Inferior parietal cortex (tissue), 1 donor: ENCODE data around the gene SOHLH1.

Experiments
- DNase-seq: peaks from one replicate; pipeline ENCODE4 v3.0.0-alpha.2; 2016; ENCODE audit errors: extremely low spot score

SOHLH1 gene

GRCh38 chr9:135699440-135699839, at the start of gene SOHLH1:
SOHLH1 (minus strand) TSS chr9:135699481; CDS start chr9:135699467, 14 bp downstream.
- no peak for DNase-seq

- DNase-seq: no peak
Observed at GRCh38 chr9:135748676-135749075, 49.4 kb upstream of the SOHLH1 start.

- no peak for DNase-seq
Observed at GRCh38 chr9:135747311-135747710, 48.0 kb upstream of the SOHLH1 start.

GRCh38 chr9:135746565-135746964, 47.3 kb upstream of the SOHLH1 start:
- DNase-seq: no peak

- DNase-seq: no peak
Observed at GRCh38 chr9:135745686-135746324, 46.5 kb upstream of the SOHLH1 start.

GRCh38 chr9:135745189-135745588, 45.9 kb upstream of the SOHLH1 start:
- no peak for DNase-seq

GRCh38 chr9:135744333-135745070, 45.2 kb upstream of the SOHLH1 start:
- no peak for DNase-seq

- no peak for DNase-seq
Observed at GRCh38 chr9:135743546-135744332, 44.5 kb upstream of the SOHLH1 start.

- DNase-seq: no peak
Observed at GRCh38 chr9:135743021-135743420, 43.7 kb upstream of the SOHLH1 start.

- no peak for DNase-seq
Observed at GRCh38 chr9:135741276-135742219, 42.3 kb upstream of the SOHLH1 start.

- no peak for DNase-seq
Observed at GRCh38 chr9:135739271-135740220, 40.3 kb upstream of the SOHLH1 start.

- DNase-seq: no peak
Observed at GRCh38 chr9:135737840-135738521, 38.7 kb upstream of the SOHLH1 start.

GRCh38 chr9:135736979-135737839, 37.9 kb upstream of the SOHLH1 start:
- DNase-seq: no peak

- DNase-seq: no peak
Observed at GRCh38 chr9:135736272-135736978, 37.1 kb upstream of the SOHLH1 start.

- no peak for DNase-seq
Observed at GRCh38 chr9:135734616-135735144, 35.4 kb upstream of the SOHLH1 start.

GRCh38 chr9:135732569-135733257, 33.4 kb upstream of the SOHLH1 start:
- no peak for DNase-seq

- DNase-seq: no peak
Observed at GRCh38 chr9:135731454-135731853, 32.2 kb upstream of the SOHLH1 start.
